Astrocyte of the spinal cord (primary cell): ENCODE data around the gene CDH6.

ENCODE experiments used
- DNase-seq: peaks from one replicate; pipeline ENCODE4 v3.0.0; 2011; ENCODE audit warnings: low read depth, low spot score
- H3K4me3 ChIP-seq: 2 replicates; pipeline ENCODE4 v1.5.1; 2011; ENCODE audit warnings: low read depth, mild to moderate bottlenecking, low read length, moderate library complexity
- CTCF ChIP-seq: IDR thresholded peaks from 2 replicates; pipeline ENCODE4 v1.5.1; 2012; ENCODE audit warnings: low read depth, mild to moderate bottlenecking, low read length, inconsistent platforms
- in situ Hi-C: cut with HindIII; loops from 2 replicates; pipeline ENCODE4 v1.10.0; 2017; ENCODE audit warnings: low sequenced_read_pairs

CDH6 gene

GRCh38 chr5:31283326-31283725 lies 89.8 kb downstream of the CDH6 start:
- DNase-seq: no peak
- no peak for TF ChIP-seq CTCF

GRCh38 chr5:31285025-31285424 lies 91.5 kb downstream of the CDH6 start:
- in situ Hi-C loops: no loop called here
- no peak for TF ChIP-seq CTCF
- H3K4me3 ChIP-seq: no peak overlapping the region
- DNase-seq: no peak

More at GRCh38 chr5:31283326-31283725, 89.8 kb downstream of the CDH6 start:
- no peak overlapping the region for H3K4me3 ChIP-seq
- in situ Hi-C loops: no loop called here

- DNase-seq: no peak
- H3K4me3 ChIP-seq: no peak overlapping the region
- in situ Hi-C loops: no loop called here
- no peak for TF ChIP-seq CTCF
Observed at GRCh38 chr5:31287985-31288384, 94.5 kb downstream of the CDH6 start.

- DNase-seq: no peak
- H3K4me3 ChIP-seq: no peak overlapping the region
- in situ Hi-C loops: no loop called here
- TF ChIP-seq CTCF: no peak
Observed at GRCh38 chr5:31289429-31289828, 95.9 kb downstream of the CDH6 start.

- TF ChIP-seq CTCF: no peak
- in situ Hi-C loops: no loop called here
- H3K4me3 ChIP-seq: no peak overlapping the region
- DNase-seq: no peak
Observed at GRCh38 chr5:31291323-31291854, 97.9 kb downstream of the CDH6 start.

GRCh38 chr5:31300501-31300900 lies 107.0 kb downstream of the CDH6 start:
- TF ChIP-seq CTCF: no peak
- in situ Hi-C loops: no loop called here
- H3K4me3 ChIP-seq: no peak overlapping the region
- no peak for DNase-seq

- in situ Hi-C loops: no loop called here
Observed at GRCh38 chr5:31301833-31302232, 108.3 kb downstream of the CDH6 start.

More at GRCh38 chr5:31301833-31302232, 108.3 kb downstream of the CDH6 start:
- H3K4me3 ChIP-seq: no peak overlapping the region
- TF ChIP-seq CTCF: no peak
- DNase-seq: no peak
